GM21447 (cell line): Measurements from ENCODE around the gene BMPR1A.

Experiments
- ATAC-seq: cut with Tn5 transposase; IDR thresholded peaks from one replicate; pipeline ENCODE4 v1.9.1; 2021; ENCODE audit not compliant: unreplicated experiment

Gene BMPR1A

GRCh38 chr10:86981716-86982115 is 225.3 kb downstream of the BMPR1A start:
- ATAC-seq, result no peak
